GM18868 (cell line): ENCODE results near the gene CDC45.

Experiments
- ATAC-seq: cut with Tn5 transposase; IDR thresholded peaks from one replicate; pipeline ENCODE4 v1.9.1; 2021; ENCODE audit warnings: mild to moderate bottlenecking, moderate library complexity; ENCODE audit not compliant: unreplicated experiment

The CDC45 gene

GRCh38 chr22:19492504-19493174 is 12.9 kb downstream of the CDC45 start:
- ATAC-seq: no peak

GRCh38 chr22:19494001-19494560 is 14.4 kb downstream of the CDC45 start:
- ATAC-seq: no peak

GRCh38 chr22:19494676-19495173 is 15.0 kb downstream of the CDC45 start:
- ATAC-seq: no peak

- no peak for ATAC-seq
Measured at GRCh38 chr22:19495562-19496323, 16.0 kb downstream of the CDC45 start.

GRCh38 chr22:19496324-19496630 is 16.6 kb downstream of the CDC45 start:
- ATAC-seq: no peak

- no peak for ATAC-seq
Measured at GRCh38 chr22:19497245-19497644, 17.5 kb downstream of the CDC45 start.

GRCh38 chr22:19498154-19498865 is 18.6 kb downstream of the CDC45 start:
- ATAC-seq: no peak

- ATAC-seq: no peak
Measured at GRCh38 chr22:19498866-19499190, 19.1 kb downstream of the CDC45 start.

- no peak for ATAC-seq
Measured at GRCh38 chr22:19499236-19499879, 19.6 kb downstream of the CDC45 start.

GRCh38 chr22:19499880-19500242 is 20.1 kb downstream of the CDC45 start:
- ATAC-seq: no peak

- no peak for ATAC-seq
Measured at GRCh38 chr22:19501897-19502447, 22.3 kb downstream of the CDC45 start.

GRCh38 chr22:19503367-19503766 is 23.6 kb downstream of the CDC45 start:
- no peak for ATAC-seq

GRCh38 chr22:19503869-19504268 is 24.1 kb downstream of the CDC45 start:
- ATAC-seq: no peak

GRCh38 chr22:19504900-19505734 is 25.4 kb downstream of the CDC45 start:
- no peak for ATAC-seq

- ATAC-seq: no peak
Measured at GRCh38 chr22:19505735-19506126, 26.0 kb downstream of the CDC45 start.

- ATAC-seq: no peak
Measured at GRCh38 chr22:19506212-19506611, 26.5 kb downstream of the CDC45 start.

- no peak for ATAC-seq
Measured at GRCh38 chr22:19507534-19507861, 27.8 kb downstream of the CDC45 start.

- no peak for ATAC-seq
Measured at GRCh38 chr22:19508024-19508776, 28.5 kb downstream of the CDC45 start.

GRCh38 chr22:19509191-19509590 is 29.5 kb downstream of the CDC45 start:
- no peak for ATAC-seq

- ATAC-seq: no peak
Measured at GRCh38 chr22:19509923-19510322, 30.2 kb downstream of the CDC45 start.
